Medulla oblongata (tissue), 1 donor: ENCODE data around the gene DUSP23.

ENCODE experiments used
- DNase-seq: peaks from one replicate; pipeline ENCODE4 v3.0.0-alpha.2; 2015; ENCODE audit errors: extremely low spot score

The DUSP23 gene

GRCh38 chr1:159786465-159786864 lies 5.7 kb downstream of the DUSP23 start:
- DNase-seq = no peak

- DNase-seq = no peak
Observed at GRCh38 chr1:159786966-159787365, 6.2 kb downstream of the DUSP23 start.

- peak; percentile 20 for DNase-seq
Observed at GRCh38 chr1:159790237-159790917, 9.6 kb downstream of the DUSP23 start.

GRCh38 chr1:159791031-159791430 lies 10.3 kb downstream of the DUSP23 start:
- DNase-seq = no peak

- no peak for DNase-seq
Observed at GRCh38 chr1:159791461-159791860, 10.7 kb downstream of the DUSP23 start.

- no peak for DNase-seq
Observed at GRCh38 chr1:159795534-159795933, 14.8 kb downstream of the DUSP23 start.

GRCh38 chr1:159798893-159799292 lies 18.1 kb downstream of the DUSP23 start:
- peak; percentile 78 for DNase-seq

- DNase-seq = no peak
Observed at GRCh38 chr1:159799446-159799985, 18.8 kb downstream of the DUSP23 start.

- DNase-seq = no peak
Observed at GRCh38 chr1:159800177-159800930, 19.6 kb downstream of the DUSP23 start.

- no peak for DNase-seq
Observed at GRCh38 chr1:159802111-159802510, 21.3 kb downstream of the DUSP23 start, which contains the start of gene FCRL6. Gene FCRL6 (plus strand): TSS chr1:159802360. CDS start chr1:159802425, 65 bp downstream.

GRCh38 chr1:159803956-159804689 lies 23.4 kb downstream of the DUSP23 start:
- DNase-seq = no peak

GRCh38 chr1:159804924-159805323 lies 24.2 kb downstream of the DUSP23 start:
- DNase-seq = no peak

- no peak for DNase-seq
Observed at GRCh38 chr1:159815926-159816325, 35.2 kb downstream of the DUSP23 start.

GRCh38 chr1:159817276-159818041 lies 36.7 kb downstream of the DUSP23 start:
- no peak for DNase-seq

- DNase-seq = no peak
Observed at GRCh38 chr1:159821171-159821867, 40.6 kb downstream of the DUSP23 start.

- no peak for DNase-seq
Observed at GRCh38 chr1:159823406-159823805, 42.6 kb downstream of the DUSP23 start.

GRCh38 chr1:159825564-159825963 lies 44.8 kb downstream of the DUSP23 start:
- no peak for DNase-seq

GRCh38 chr1:159826441-159827101 lies 45.8 kb downstream of the DUSP23 start, which contains the start of gene SLAMF8:
Gene SLAMF8 (plus strand): TSS chr1:159826873. CDS start chr1:159826899, 26 bp downstream.
- peak; percentile 64 for DNase-seq

GRCh38 chr1:159827102-159827490 lies 46.3 kb downstream of the DUSP23 start:
- DNase-seq = no peak

- DNase-seq = no peak
Observed at GRCh38 chr1:159827549-159827948, 46.8 kb downstream of the DUSP23 start.
